Vagina (tissue), 2 donors: ENCODE measurements around the gene ULK2. TPM values are rescaled to one million over a fixed set of nuclear protein-coding genes. Genes with fewer than 3 reads are reported as not detected.

Experiments used
- DNase-seq, 2 donors: peaks; one replicate each; pipeline ENCODE4 v3.0.0-alpha.2; 2017; ENCODE audit errors: extremely low spot score in 2 of 2
- H3K27ac ChIP-seq: fragments of 200-600 bp; sonication (generic); one replicate; pipeline ENCODE4 v1.5.1; 2019
- H3K27me3 ChIP-seq: fragments of 200-600 bp; sonication (generic); one replicate; pipeline ENCODE4 v1.5.1; 2019
- H3K36me3 ChIP-seq, 2 donors: fragments of 200-600 bp; sonication (generic); one replicate each; pipeline ENCODE4 v1.5.1; 2017 to 2019
- H3K4me1 ChIP-seq: fragments of 200-600 bp; sonication (generic); one replicate; pipeline ENCODE4 v1.5.1; 2019
- H3K4me3 ChIP-seq, 2 donors: fragments of 200-600 bp; sonication (generic); 1 replicate in 1 of 2; 2 replicates in 1 of 2; pipeline ENCODE4 v1.5.1; 2016 to 2019
- H3K9me3 ChIP-seq: fragments of 200-600 bp; sonication (generic); one replicate; pipeline ENCODE4 v1.5.1; 2019
- POLR2A ChIP-seq, 2 donors: fragments of 450-650 bp; IDR thresholded peaks; one replicate each; pipeline ENCODE4 v1.6.1; 2017; ENCODE audit warnings: antibody characterized with exemption in 2 of 2, mild to moderate bottlenecking in 2 of 2, moderate library complexity in 2 of 2
- POLR2AphosphoS5 ChIP-seq, 2 donors: sonication (generic); formaldehyde crosslinking; IDR thresholded peaks; one replicate each; pipeline ENCODE4 v1.9.0; 2017; ENCODE audit warnings: antibody characterized with exemption in 2 of 2, mild to moderate bottlenecking in 2 of 2, low read depth in 1 of 2; ENCODE audit not compliant: insufficient read depth in 1 of 2
- intact Hi-C: fragments of 100-400 bp; cut with DNase I; formaldehyde crosslinking; loops from one replicate; pipeline ENCODE4 v1.15.1; 2023
- total RNA-seq: library from RNA; depleted of rRNA; stranded (reverse); fragments of >200 nt; gene quantifications from one replicate; pipeline ENCODE4 v1.2.3, GENCODE V29; 2016
- TF ChIP-seq, protein P1 (sequence below), 3 experiments: fragments of 450-650 bp in 2 of 3; fragments of 200-600 bp in 1 of 3; sonication (generic) in 1 of 3; IDR thresholded peaks; one replicate each; pipeline ENCODE4 v1.5.1; 2017 to 2019; ENCODE audit warnings: antibody characterized with exemption in 3 of 3, mild to moderate bottlenecking in 2 of 3, moderate library complexity in 2 of 3

ULK2 gene
- total RNA-seq, 1 donor from 2014 or later = 25.3 TPM

GRCh38 chr17:19742495-19742894, 125.2 kb downstream of the ULK2 start:
- no peaks in the 10 kb centered on the region for H3K27me3 ChIP-seq
- no peaks in the 10 kb centered on the region for H3K9me3 ChIP-seq
- no peak overlapping the region for H3K27ac ChIP-seq
- peaks cover 24% of the 10 kb centered on the region for H3K4me1 ChIP-seq
- TF ChIP-seq POLR2AphosphoS5 (IDR thresholded peaks at IDR 0.05; ENCODE audit: insufficient read depth in 1 of 2, low read depth in 1 of 2) = no peak
- TF ChIP-seq, protein P1, sequence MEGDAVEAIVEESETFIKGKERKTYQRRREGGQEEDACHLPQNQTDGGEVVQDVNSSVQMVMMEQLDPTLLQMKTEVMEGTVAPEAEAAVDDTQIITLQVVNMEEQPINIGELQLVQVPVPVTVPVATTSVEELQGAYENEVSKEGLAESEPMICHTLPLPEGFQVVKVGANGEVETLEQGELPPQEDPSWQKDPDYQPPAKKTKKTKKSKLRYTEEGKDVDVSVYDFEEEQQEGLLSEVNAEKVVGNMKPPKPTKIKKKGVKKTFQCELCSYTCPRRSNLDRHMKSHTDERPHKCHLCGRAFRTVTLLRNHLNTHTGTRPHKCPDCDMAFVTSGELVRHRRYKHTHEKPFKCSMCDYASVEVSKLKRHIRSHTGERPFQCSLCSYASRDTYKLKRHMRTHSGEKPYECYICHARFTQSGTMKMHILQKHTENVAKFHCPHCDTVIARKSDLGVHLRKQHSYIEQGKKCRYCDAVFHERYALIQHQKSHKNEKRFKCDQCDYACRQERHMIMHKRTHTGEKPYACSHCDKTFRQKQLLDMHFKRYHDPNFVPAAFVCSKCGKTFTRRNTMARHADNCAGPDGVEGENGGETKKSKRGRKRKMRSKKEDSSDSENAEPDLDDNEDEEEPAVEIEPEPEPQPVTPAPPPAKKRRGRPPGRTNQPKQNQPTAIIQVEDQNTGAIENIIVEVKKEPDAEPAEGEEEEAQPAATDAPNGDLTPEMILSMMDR (IDR thresholded peaks at IDR 0.05) = no peak
- TF ChIP-seq POLR2A (IDR thresholded peaks at IDR 0.05) = no peak
- no peak overlapping the region for H3K4me3 ChIP-seq
- H3K36me3 ChIP-seq = no peaks in the 10 kb centered on the region
- no peak for DNase-seq
- intact Hi-C loops = no loop called here

- TF ChIP-seq POLR2A (IDR thresholded peaks at IDR 0.05) (no peak), POLR2AphosphoS5 (IDR thresholded peaks at IDR 0.05; ENCODE audit: insufficient read depth in 1 of 2, low read depth in 1 of 2) (no peak)
- TF ChIP-seq, protein P1 (IDR thresholded peaks at IDR 0.05) = no peak
- no peaks in the 10 kb centered on the region for H3K27me3 ChIP-seq
- no peak for DNase-seq
- intact Hi-C loops = no loop called here
- no peaks in the 10 kb centered on the region for H3K9me3 ChIP-seq
- H3K27ac ChIP-seq = no peak overlapping the region
- peaks cover 24% of the 10 kb centered on the region for H3K4me1 ChIP-seq
- no peaks in the 10 kb centered on the region for H3K36me3 ChIP-seq
- no peak overlapping the region for H3K4me3 ChIP-seq
Measured at GRCh38 chr17:19741832-19742457, 125.8 kb downstream of the ULK2 start.

- DNase-seq = no peak
- no peaks in the 10 kb centered on the region for H3K9me3 ChIP-seq
- no peaks in the 10 kb centered on the region for H3K36me3 ChIP-seq
- no peaks in the 10 kb centered on the region for H3K27me3 ChIP-seq
- intact Hi-C loops = no loop called here
- TF ChIP-seq POLR2A (IDR thresholded peaks at IDR 0.05) (no peak), POLR2AphosphoS5 (IDR thresholded peaks at IDR 0.05; ENCODE audit: insufficient read depth in 1 of 2, low read depth in 1 of 2) (no peak)
- TF ChIP-seq, protein P1 (IDR thresholded peaks at IDR 0.05) = no peak
- no peak overlapping the region for H3K27ac ChIP-seq
- no peak overlapping the region for H3K4me3 ChIP-seq
- peaks cover 19% of the 10 kb centered on the region for H3K4me1 ChIP-seq
Measured at GRCh38 chr17:19740933-19741332, 126.8 kb downstream of the ULK2 start.

DNA sequence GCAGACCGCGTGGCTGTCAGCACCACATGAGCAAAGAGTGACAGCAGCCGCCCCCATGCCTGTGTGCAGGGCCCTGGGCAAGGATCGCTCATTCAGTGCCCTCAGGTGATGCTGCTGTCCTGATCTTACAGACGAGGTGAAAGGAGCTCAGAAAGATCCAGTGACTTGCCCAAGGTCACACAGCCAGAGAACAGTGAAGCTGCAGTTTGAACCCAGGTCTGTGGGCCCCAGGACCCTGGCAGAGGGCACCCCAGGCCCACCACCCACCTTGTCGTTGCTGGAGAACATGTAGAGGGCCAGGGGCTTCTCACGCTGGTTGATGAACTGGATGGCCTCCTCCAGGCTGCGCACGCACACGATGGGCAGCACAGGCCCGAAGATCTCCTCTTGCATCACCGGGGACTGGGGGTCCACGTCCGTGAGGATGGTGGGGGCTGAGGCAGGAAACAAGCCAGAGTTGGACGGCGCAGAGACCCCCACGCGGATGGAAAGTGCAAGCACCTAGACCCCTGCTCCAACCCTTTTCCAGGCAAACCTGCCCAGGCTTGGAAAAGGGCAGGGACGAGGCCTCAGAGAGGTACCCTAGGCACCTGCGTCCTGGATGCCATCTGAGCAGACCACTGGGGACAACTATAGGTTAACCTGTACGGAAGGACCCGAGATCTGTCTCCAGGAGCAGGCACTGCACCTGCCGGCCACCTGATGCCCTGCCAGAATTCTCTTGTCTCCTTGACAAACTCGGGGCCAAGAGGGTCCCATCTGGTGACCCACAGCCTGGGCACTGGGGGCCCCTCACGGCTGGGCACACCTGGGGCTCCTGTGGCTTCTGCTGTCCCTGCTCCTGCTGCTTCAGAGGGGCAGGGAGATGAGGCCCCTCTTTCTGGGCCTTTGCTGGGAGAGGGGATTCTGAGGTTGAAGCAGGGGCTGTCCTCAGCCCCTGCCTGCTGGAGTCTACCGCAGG, 128.2 kb downstream of the ULK2 start:
- Histone ChIP-seq H3K4me3 (no peak overlapping the region), H3K9me3 (no peaks in the 10 kb centered on the region), H3K4me1 (peaks cover 5% of the 10 kb centered on the region), H3K36me3 (no peaks in the 10 kb centered on the region), H3K27me3 (no peaks in the 10 kb centered on the region), H3K27ac (no peak overlapping the region)
- TF ChIP-seq POLR2AphosphoS5 (IDR thresholded peaks at IDR 0.05; ENCODE audit: insufficient read depth in 1 of 2, low read depth in 1 of 2) (no peak), POLR2A (IDR thresholded peaks at IDR 0.05) (no peak)
- TF ChIP-seq, protein P1 (IDR thresholded peaks at IDR 0.05) = no peak
- DNase-seq = no peak
- intact Hi-C loops = no loop called here
